GM12878 (cell line): Measurements from ENCODE around the gene PRRT1.

Experiments used
- EZH2 ChIP-seq: IDR thresholded peaks from 2 replicates; pipeline ENCODE4 v1.6.1; 2012; ENCODE audit warnings: low read depth, mild to moderate bottlenecking, control low read depth, inconsistent platforms, low read length, borderline replicate concordance; ENCODE audit not compliant: control insufficient read depth
- KAT2A ChIP-seq: conservative IDR thresholded peaks from 2 replicates; pipeline ENCODE4 v1.6.1; 2011; ENCODE audit warnings: low read depth, low read length; ENCODE audit not compliant: control insufficient read depth
- MTA2 ChIP-seq: fragments of 450-650 bp; IDR thresholded peaks from 2 replicates; pipeline ENCODE4 v1.6.1; 2016; ENCODE audit warnings: low read depth, mild to moderate bottlenecking, moderate library complexity
- POLR2A ChIP-seq: IDR thresholded peaks from 2 replicates; pipeline ENCODE4 v1.6.1; 2011; ENCODE audit warnings: low read depth, mild to moderate bottlenecking, low read length
- TF ChIP-seq, protein P1 (sequence below): fragments of 450-650 bp; IDR thresholded peaks from 2 replicates; pipeline ENCODE4 v1.6.1; 2017; ENCODE audit warnings: borderline replicate concordance
- TF ChIP-seq, protein P2 (sequence below), 3 experiments: IDR thresholded peaks in 2 of 3; conservative IDR thresholded peaks in 1 of 3; 2 replicates each; pipeline ENCODE4 v1.5.1; 2011; ENCODE audit warnings: low read depth in 3 of 3, low read length in 3 of 3, mild to moderate bottlenecking in 3 of 3, control low read depth in 2 of 3, moderate library complexity in 2 of 3, inconsistent platforms in 1 of 3, mixed read lengths in 1 of 3; ENCODE audit not compliant: control insufficient read depth in 2 of 3, insufficient read depth in 1 of 3; ENCODE audit errors: extremely low read depth in 1 of 3

DNA sequence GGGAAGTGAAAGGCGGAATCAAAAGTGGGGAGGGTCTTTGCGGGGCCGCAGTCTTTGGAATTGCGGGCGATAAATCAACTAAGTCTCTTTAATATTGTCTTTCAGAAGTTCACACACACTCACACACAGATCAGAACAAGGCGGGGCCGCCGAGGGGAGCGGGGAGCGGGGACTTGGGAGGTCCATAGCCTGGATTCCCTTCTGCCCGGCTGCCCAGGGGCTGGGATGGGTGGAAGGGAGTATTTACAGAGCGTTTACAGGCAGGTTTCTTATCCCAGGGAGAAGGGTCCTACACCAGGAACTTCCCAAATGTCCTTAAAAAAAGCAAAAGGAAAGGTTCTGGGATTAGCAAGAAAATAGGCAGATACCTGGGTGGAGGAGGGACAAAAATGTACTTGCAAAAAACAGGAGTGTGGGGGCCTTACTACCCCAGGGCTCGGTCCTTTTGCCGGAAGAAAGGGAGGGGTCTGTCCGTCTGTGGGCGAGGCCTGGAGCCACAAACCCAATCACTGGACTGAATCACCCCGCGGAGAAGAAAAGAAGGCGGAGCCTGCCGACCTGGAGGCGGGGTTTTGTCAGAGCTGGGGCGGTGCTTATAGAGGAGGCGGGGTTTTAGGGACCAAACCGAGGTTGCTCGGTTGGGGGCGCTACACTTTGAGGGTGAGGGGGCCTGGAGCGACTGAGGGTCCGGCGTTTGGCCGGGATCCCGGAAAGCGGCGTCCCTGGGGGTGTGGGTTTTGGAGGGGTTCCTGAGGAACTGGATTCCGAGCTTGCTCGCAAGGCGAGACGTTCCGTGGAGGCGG is 3.2 kb downstream of the PRRT1 start:
- TF ChIP-seq EZH2 (no peak), POLR2A (no peak), KAT2A (no peak), MTA2 (no peak)
- TF ChIP-seq, protein P1, sequence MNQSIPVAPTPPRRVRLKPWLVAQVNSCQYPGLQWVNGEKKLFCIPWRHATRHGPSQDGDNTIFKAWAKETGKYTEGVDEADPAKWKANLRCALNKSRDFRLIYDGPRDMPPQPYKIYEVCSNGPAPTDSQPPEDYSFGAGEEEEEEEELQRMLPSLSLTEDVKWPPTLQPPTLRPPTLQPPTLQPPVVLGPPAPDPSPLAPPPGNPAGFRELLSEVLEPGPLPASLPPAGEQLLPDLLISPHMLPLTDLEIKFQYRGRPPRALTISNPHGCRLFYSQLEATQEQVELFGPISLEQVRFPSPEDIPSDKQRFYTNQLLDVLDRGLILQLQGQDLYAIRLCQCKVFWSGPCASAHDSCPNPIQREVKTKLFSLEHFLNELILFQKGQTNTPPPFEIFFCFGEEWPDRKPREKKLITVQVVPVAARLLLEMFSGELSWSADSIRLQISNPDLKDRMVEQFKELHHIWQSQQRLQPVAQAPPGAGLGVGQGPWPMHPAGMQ, result no peak
- TF ChIP-seq, protein P2, sequence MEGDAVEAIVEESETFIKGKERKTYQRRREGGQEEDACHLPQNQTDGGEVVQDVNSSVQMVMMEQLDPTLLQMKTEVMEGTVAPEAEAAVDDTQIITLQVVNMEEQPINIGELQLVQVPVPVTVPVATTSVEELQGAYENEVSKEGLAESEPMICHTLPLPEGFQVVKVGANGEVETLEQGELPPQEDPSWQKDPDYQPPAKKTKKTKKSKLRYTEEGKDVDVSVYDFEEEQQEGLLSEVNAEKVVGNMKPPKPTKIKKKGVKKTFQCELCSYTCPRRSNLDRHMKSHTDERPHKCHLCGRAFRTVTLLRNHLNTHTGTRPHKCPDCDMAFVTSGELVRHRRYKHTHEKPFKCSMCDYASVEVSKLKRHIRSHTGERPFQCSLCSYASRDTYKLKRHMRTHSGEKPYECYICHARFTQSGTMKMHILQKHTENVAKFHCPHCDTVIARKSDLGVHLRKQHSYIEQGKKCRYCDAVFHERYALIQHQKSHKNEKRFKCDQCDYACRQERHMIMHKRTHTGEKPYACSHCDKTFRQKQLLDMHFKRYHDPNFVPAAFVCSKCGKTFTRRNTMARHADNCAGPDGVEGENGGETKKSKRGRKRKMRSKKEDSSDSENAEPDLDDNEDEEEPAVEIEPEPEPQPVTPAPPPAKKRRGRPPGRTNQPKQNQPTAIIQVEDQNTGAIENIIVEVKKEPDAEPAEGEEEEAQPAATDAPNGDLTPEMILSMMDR (IDR thresholded peaks at IDR 0.05 in 2 of 3, conservative IDR thresholded peaks at IDR 0.05 in 1 of 3; ENCODE audit: control insufficient read depth in 2 of 3, extremely low read depth in 1 of 3, insufficient read depth in 1 of 3, low read depth in 3 of 3, low read length in 3 of 3), result 0 out of 6 replicates have a peak, but pooled peaks of 1 of the 3 experiments have one; percentile 10
